ENCODE data around the gene IQSEC1. TPM values are rescaled to one million over a fixed set of nuclear protein-coding genes. Genes with fewer than 3 reads are reported as not detected.

Gene IQSEC1
- polyA plus RNA-seq, 3 donors: 17.7 to 61.7 (median 30.3) TPM

DNA sequence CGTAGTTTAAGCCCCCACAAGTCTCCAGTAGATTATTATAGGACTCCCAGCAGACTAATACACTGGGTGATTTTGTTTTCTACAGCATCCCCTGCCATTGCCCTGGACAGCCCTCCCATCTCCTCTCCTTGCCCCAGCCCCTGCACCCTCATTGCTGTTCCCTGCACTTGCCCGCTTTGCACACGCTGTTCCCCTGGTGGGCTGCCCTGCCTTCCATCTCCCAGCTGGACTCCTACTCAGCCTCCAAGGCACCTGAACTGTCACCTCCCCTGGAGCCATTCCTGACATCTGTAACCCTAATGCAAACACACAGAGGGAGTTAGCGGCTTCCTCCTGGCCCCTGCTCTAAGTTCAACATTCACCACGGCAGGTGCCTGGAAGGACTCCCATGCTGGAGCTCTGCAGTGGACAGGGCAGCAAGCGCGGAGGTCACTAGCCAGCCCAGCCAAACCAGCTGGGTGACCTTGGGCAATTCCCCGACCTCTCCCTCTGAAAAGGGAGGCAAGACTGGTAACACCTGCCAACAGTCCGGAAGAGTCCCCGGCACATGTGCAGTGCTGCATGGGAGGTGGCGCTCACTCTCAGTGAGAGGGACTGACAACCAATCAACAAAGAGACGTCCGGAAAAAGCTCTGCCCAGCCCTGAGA is 38.8 kb upstream of the IQSEC1 start:
- H3K27ac ChIP-seq (ENCODE audit: low read depth in 1 of 2, low read length in 2 of 2): no peak overlapping the region
- Mint-ChIP-seq H3K27me3 (ENCODE audit: low read depth in 3 of 3) (peaks cover 25 to 31% (median 26%) of the 10 kb centered on the region in 3 donors), H3K4me3 (no peak overlapping the region), H3K9me3 (peaks cover 0 to 5% (median 0%) of the 10 kb centered on the region in 7 donors), H3K36me3 (no peaks in the 10 kb centered on the region), H3K27ac (no peak overlapping the region), H3K4me1 (peaks cover 4% of the 10 kb centered on the region)
- H4K20me1 ChIP-seq (ENCODE audit: insufficient read depth, low read length): no peaks in the 10 kb centered on the region
- peaks cover 0 to 10% of the 10 kb centered on the region in 2 donors for H3K27me3 ChIP-seq (ENCODE audit: control insufficient read depth in 2 of 2, insufficient read depth in 2 of 2, low read length in 2 of 2)
- no peak overlapping the region for H3K9ac ChIP-seq (ENCODE audit: insufficient read depth, low read length, poor library complexity, severe bottlenecking)
- no peaks in the 10 kb centered on the region for H3K79me2 ChIP-seq (ENCODE audit: insufficient read depth, low read length)
- 95% methylated on average over 13 of the region's 13 CpGs for WGBS (ENCODE audit: insufficient coverage)
- H3K4me1 ChIP-seq (ENCODE audit: control insufficient read depth in 1 of 2, insufficient read depth in 2 of 2, low read length in 2 of 2): no peaks in the 10 kb centered on the region
- no peak overlapping the region for H2AFZ ChIP-seq (ENCODE audit: insufficient read depth, low read depth, low read length, poor library complexity, severe bottlenecking)
- no peaks in the 10 kb centered on the region for H3K36me3 ChIP-seq (replicated peaks in 1 of 2; ENCODE audit: control insufficient read depth in 1 of 2, insufficient read depth in 2 of 2, low read length in 2 of 2)
- H3K4me3 ChIP-seq (replicated peaks in 1 of 3; ENCODE audit: low read depth in 2 of 3, low read length in 3 of 3): no peak overlapping the region
- no peak for DNase-seq
- no peaks in the 10 kb centered on the region for H3K9me3 ChIP-seq (replicated peaks in 1 of 2; ENCODE audit: control insufficient read depth in 1 of 2, insufficient read depth in 1 of 2, low read length in 2 of 2)
- TF ChIP-seq, protein P1, sequence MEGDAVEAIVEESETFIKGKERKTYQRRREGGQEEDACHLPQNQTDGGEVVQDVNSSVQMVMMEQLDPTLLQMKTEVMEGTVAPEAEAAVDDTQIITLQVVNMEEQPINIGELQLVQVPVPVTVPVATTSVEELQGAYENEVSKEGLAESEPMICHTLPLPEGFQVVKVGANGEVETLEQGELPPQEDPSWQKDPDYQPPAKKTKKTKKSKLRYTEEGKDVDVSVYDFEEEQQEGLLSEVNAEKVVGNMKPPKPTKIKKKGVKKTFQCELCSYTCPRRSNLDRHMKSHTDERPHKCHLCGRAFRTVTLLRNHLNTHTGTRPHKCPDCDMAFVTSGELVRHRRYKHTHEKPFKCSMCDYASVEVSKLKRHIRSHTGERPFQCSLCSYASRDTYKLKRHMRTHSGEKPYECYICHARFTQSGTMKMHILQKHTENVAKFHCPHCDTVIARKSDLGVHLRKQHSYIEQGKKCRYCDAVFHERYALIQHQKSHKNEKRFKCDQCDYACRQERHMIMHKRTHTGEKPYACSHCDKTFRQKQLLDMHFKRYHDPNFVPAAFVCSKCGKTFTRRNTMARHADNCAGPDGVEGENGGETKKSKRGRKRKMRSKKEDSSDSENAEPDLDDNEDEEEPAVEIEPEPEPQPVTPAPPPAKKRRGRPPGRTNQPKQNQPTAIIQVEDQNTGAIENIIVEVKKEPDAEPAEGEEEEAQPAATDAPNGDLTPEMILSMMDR (IDR thresholded peaks at IDR 0.05): no peak
- intact Hi-C loops (cut with micrococcal nuclease): no loop called here
- H3K4me2 ChIP-seq (replicated peaks; ENCODE audit: extremely low read depth, low read length, poor library complexity, severe bottlenecking): no peak overlapping the region

GRCh38 chr3:13111173-13111872 is 38.1 kb upstream of the IQSEC1 start:
- Histone ChIP-seq H3K4me1 (ENCODE audit: control insufficient read depth in 1 of 2, insufficient read depth in 2 of 2, low read length in 2 of 2) (no peaks in the 10 kb centered on the region), H3K27ac (ENCODE audit: low read depth in 1 of 2, low read length in 2 of 2) (no peak overlapping the region), H4K20me1 (ENCODE audit: insufficient read depth, low read length) (no peaks in the 10 kb centered on the region), H3K9ac (ENCODE audit: insufficient read depth, low read length, poor library complexity, severe bottlenecking) (no peak overlapping the region), H3K79me2 (ENCODE audit: insufficient read depth, low read length) (no peaks in the 10 kb centered on the region), H3K4me3 (replicated peaks in 1 of 3; ENCODE audit: low read depth in 2 of 3, low read length in 3 of 3) (no peak overlapping the region), H3K36me3 (replicated peaks in 1 of 2; ENCODE audit: control insufficient read depth in 1 of 2, insufficient read depth in 2 of 2, low read length in 2 of 2) (no peaks in the 10 kb centered on the region), H3K27me3 (ENCODE audit: control insufficient read depth in 2 of 2, insufficient read depth in 2 of 2, low read length in 2 of 2) (peaks cover 0 to 10% of the 10 kb centered on the region in 2 donors), H3K4me2 (replicated peaks; ENCODE audit: extremely low read depth, low read length, poor library complexity, severe bottlenecking) (no peak overlapping the region), H2AFZ (ENCODE audit: insufficient read depth, low read depth, low read length, poor library complexity, severe bottlenecking) (no peak overlapping the region), H3K9me3 (replicated peaks in 1 of 2; ENCODE audit: control insufficient read depth in 1 of 2, insufficient read depth in 1 of 2, low read length in 2 of 2) (no peaks in the 10 kb centered on the region)
- no peak for DNase-seq
- TF ChIP-seq, protein P1 (IDR thresholded peaks at IDR 0.05): no peak
- Mint-ChIP-seq H3K27ac (no peak overlapping the region), H3K36me3 (no peaks in the 10 kb centered on the region), H3K4me3 (no peak overlapping the region), H3K4me1 (peaks cover 4% of the 10 kb centered on the region), H3K9me3 (peaks cover 0 to 5% (median 0%) of the 10 kb centered on the region in 7 donors), H3K27me3 (ENCODE audit: low read depth in 3 of 3) (peaks cover 25 to 31% (median 26%) of the 10 kb centered on the region in 3 donors)
- WGBS (ENCODE audit: insufficient coverage): 68% methylated on average over 5 of the region's 9 CpGs
- intact Hi-C loops (cut with micrococcal nuclease): no loop called here
